T follicular helper cell (primary cell): ENCODE results near the gene SAMD8.
"Not testable (repeated sequence)": the region's sequence is repeated elsewhere in the genome, so short reads cannot be mapped to it uniquely, and the experiment has no call there.

Experiments used
- DNase-seq: peaks from one replicate; pipeline ENCODE4 v3.0.0-alpha.2; 2020; ENCODE audit warnings: low read depth

Gene SAMD8

DNA sequence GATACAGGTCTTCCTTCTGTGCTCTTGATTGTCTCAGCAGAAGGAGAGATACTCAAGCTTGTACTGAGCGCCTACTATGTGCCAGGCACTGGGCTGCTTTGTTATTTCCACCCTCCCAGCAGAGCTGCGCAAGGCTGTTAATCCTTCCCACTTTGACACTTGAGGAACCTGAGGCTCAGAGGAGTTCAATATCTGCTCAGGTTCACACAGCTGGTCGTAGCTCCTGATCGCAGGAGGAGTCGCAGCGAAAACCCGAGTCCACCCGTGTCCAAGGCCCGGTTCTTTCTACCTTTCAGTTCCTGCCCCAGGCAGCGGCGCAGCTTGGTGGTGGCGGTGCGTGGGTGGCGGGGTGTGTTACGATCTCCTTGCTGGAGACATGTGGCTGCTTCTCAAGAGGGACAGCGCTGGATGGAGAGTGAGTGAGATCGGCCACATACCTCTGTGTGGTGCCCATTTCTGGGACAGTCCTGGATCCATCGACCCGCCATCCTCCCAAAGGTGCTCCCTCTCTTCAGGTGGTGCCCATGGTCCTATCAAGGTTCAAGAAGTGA is 26.5 kb upstream of the SAMD8 start:
- no peak for DNase-seq

DNA sequence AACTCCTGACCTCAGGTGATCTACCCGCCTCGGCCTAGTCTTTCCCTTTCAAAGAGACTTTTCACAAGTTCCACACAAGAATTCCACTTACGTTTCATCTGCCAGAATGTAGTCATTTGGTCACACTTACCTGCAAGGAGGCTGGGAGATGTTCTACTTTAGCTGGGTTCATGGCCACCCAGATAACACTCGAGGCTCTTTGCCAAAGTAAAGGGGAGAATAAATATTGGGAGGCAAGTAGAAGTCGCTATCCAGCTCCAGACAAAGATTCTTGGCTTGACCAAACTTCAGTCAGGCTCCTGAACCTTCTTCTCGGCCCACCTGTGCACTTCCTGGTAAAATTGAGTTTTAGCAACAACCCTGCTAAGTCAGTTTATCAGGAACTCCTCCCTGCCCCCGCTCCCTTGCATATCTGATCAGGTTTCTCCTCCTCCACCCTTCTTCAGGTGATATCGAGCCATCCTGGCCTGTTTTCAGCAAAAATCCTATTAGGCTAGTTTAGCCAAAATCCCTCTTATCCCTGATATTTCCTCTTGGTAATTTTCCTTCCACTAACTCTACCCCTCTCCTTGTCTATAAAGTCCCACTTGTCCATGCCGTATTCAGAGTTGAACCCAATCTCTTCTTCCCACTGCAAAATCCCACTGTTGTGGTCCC is 25.1 kb upstream of the SAMD8 start:
- no peak for DNase-seq

DNA sequence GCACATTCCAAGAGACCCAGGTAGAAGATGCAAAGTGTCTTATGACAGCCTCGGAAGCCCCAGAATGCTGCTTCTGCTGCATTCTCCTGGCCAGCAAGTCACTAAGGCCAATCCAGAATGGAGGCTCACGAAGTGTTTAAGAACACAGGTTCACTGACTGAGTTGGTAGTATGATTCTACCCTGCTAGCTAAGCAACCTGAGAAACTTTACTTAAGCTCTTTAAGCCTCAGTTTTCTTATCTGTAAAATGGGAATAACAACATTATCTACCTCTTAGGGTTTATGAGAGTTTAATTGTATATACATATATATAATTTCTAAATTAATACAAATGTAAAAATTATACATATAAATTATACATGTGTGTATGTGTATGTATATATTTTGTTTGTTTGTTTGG is 22.8 kb upstream of the SAMD8 start:
- no peak for DNase-seq

- no peak for DNase-seq
Observed at GRCh38 chr10:75089634-75090033, 21.8 kb upstream of the SAMD8 start.

DNA sequence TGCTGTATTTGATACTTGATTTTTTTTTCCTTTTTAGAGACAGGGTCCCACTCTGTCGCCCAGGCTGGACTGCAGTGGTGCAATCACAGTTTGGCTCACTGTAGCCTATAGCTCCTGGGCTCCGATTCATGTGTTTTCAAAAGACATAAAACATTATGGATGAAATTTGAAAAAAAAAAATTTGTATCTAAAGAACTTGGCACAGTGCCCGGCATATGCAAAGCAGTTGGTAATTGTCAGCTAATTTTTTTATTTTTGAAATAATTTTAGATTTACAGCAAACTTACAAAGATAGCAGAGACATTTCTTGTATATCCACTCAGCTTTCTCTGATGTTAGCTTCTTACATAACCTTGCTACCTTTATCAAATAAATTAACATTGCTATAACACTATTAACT is 20.3 kb upstream of the SAMD8 start:
- DNase-seq: no peak

DNA sequence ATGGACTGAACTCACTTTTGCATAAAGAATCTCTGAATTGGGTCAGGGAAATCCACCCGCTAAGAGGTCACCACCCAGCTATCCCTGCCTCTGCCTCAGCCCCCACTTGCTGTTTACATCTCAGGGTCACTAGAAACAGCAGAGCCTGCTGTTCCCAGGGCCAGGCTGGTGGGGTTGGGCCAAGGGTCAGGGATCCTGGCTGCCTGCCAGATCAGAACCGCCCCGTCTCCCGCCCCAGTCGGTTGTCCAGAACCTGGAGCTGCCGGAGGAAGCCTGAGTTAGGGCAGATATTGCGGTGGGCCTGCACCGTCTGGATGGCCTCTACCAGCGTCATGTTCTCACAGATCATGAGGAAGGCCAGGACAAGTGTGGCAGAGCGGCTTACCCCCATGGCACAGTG is 17.0 kb upstream of the SAMD8 start:
- DNase-seq: no peak

- DNase-seq: no peak
Observed at GRCh38 chr10:75095631-75096030, 15.8 kb upstream of the SAMD8 start.

GRCh38 chr10:75096749-75097148 is 14.7 kb upstream of the SAMD8 start:
- DNase-seq: no peak

GRCh38 chr10:75097666-75098285 is 13.7 kb upstream of the SAMD8 start:
- DNase-seq: no peak

DNA sequence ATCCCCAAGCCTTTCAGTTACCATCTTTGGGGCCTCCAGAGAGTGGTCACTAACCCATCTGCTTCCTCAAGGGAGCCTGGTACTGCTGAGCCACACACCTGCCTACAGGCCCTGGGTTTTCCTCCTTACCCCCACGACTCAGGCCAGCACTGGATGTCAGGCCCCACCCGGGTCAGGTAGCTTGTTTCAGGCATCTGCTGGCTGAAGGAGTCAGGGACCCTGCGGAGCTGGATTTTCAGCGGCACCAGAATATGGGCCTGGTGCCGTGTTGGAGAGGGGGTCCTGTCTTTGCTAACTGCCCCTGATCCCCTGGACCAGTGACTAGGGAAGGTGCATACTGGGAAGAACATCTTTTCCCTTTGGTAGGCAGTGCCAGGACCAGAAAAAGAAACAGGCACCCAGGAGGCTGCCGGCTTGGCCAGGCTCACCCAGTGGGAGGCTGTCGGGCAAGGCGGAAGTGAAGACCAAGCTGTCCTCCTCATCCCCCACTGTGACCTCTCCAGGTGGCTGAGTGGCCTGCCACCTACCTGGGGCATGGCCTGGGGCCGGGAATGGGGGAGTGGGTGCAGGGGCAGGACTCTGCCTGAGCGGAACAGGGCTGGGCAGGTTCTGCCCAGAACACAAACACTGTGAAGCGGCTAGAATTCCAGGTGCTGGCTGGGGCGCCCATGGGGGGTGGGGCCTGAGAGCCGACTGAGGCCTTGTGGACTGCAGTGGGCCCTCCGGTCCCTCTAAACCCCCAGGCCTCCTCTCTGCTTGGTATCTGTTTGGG is 12.4 kb upstream of the SAMD8 start:
- no peak for DNase-seq

DNA sequence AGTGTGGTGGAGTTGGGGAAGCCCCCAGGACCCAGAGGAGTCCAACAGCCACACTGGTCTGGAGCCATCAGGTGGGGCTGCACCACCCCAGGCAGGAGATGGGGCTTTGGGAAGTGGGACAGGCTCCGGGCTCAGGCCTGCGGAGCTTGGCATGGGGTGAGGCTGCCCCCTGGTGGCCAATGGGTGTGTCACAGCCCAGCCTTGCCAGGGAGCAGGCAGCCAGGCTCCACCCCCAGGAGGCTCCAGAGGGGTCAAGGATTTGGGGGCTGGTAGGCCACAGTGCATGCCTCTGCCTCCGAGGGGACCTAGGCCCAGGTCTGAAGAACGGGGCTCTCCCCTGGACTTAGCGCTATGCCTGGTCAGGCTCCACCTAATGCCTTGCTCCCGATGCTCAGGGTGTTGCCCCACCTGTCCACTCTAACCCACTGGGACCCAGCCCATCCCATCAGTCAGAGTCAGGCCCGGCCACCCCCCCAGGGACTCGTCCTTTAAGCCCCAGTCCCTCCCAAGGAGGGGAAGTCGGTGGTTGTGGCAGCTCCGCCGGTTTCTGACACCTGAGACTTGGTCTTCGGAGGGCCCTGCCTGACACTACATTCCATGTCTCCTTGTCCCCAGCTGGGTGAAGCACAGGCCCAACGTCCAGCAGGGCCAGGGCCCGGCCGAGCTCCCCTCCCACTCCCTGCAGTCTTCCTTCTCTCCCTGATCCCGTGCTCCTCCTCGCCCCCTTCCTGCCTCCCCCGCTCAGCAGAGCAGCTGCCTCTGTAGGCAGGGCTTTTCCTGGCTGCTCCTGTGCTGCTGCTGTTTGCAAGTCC is 11.3 kb upstream of the SAMD8 start:
- peak; percentile 72 for DNase-seq

GRCh38 chr10:75100764-75101291 is 10.6 kb upstream of the SAMD8 start:
- DNase-seq: no peak

DNA sequence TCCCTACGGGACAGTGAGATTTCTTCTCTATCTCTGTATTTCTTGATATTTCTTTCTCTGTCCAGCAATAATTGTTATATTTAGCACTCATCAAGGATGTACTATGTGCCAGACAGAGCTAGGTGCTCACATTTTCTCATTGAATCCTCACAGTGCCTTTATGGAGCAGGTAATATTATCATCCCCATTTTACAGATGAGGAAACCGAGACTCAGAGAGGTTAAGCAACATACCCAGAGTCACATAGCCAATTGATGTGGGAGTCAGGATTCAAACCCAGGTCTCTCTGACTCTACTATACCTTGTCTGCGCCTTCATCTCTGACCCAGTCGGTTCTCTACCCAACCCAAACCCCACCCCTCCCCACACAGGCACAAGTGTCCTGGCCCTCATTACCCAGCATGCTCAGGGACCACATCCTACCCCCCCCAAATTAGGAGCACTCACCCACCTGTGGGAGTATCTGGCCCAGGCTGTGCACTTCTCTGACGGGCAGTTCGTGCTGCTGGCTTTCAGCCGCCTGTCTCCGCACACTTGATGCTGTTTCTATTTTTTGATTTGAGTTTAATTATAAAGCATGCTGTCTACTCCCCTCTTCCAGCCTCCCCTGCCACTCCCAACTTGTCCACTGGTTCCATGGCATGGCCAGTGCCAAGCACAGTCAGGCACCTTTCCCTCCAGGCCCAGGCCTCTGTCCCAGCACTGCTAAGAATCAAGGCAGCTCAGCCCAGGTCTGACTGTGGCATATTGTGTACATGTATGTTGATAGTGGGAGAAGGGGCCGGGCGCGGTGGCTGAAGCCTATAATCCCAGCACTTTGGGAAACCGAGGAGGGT is 9.8 kb upstream of the SAMD8 start:
- no peak for DNase-seq

DNA sequence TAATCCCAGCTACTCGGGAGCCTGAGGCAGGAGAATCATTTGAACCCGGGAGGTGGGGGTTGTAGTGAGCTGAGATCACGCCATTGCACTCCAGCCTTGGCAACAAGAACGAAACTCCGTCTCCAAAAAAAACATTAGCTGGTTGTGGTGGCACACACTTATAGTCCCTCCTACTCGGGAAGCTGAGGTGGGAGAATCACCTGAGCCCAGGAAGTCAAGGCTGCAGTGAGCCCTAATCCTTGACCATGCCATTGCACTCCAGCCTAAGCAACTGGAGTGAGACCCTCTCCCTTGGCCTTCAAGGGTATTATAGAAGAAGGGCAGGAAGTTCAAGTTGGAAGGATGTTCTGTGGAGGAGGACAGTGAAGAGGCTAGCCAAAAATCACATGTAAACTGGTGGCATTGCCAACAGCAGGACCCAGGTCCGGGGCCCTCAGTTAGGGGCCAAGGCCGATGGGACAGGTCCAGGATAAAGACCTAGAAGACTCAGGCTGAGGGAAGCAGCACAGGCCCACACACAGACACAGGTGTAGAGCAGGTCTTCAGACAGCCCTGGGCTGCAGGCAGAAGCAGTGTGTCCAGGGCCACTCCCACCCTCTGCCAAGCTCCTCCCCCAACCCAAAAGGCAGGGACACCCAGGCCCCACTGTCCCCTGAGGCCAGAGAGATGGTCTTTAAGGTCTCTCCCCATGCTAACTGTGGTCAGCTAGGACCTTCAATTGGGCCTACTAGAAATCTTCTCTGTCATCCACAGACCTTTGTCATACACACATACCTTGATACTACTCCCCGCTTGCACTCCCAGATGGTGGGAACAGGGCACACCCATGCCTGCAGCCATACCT is 8.4 kb upstream of the SAMD8 start:
- no peak for DNase-seq

DNA sequence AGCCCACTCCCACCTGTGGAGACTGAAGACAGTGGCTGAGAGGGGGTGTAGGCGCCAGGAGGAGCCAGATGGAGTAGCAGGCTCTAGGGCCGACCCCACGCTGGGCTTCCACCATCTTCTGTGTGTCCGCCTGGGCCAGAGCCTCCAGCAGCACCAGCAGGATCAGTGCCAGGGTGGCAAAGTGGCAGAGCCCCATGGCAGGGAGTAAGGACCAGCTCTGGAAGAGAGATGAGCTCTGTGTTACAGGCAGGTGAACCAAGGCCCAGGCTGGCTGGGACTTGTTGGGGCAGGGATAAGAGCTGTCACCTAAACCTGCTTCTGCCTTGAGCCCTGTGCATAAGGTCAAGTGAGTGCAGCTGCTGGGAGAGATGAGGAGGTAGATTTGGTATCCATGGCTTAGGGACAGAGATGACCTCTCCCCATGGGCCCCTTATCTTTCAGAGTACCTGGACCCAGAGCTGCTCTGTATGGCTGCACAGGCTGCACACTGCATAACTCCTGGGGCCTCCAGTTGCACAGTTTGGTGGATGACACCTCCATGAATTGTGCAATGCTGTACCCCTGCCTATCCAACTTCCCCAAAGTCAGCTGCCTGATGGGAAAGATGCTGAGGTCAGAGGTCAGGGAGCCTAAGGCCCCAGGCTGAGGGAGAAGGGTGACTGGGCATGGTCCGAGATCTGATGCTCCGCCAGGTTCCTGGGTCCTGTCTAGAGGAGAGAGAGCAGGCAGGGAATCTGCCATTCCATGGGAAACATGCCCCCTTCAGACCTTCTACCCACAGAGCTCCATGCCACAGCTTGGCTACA is 7.4 kb upstream of the SAMD8 start:
- no peak for DNase-seq

DNA sequence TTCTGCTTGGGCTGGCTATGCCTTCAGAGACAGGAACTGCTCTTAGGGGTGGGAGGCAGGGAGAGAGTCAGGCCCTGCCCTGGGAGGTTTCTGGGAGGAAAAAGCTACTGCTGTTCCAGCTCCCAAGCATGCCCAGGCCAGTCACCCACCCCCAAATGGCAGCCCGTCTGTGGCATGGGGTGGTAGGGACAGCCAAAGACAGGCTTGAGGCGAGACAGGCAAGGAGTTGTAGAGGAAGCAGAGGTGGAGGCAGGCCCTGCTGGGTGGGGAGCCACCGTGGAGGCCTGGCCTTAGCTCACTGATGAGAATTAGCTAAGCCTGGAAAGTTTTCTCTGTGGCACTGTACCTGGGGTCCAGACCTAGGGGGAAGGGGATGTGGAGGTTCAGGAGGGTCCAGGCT is 6.6 kb upstream of the SAMD8 start:
- no peak for DNase-seq

- DNase-seq: no peak
Observed at GRCh38 chr10:75105576-75106197, 5.8 kb upstream of the SAMD8 start.

- DNase-seq: no peak
Observed at GRCh38 chr10:75106242-75106641, 5.2 kb upstream of the SAMD8 start.

GRCh38 chr10:75106891-75107290 is 4.6 kb upstream of the SAMD8 start:
- not testable (repeated sequence) for DNase-seq
